Mononuclear cell (primary cell): Measurements from ENCODE around the gene CENPA. TPM values are rescaled to one million over a fixed set of nuclear protein-coding genes. Genes with fewer than 3 reads are reported as not detected.
A peak's percentile ranks its signal among the peaks of the same experiment; 100 is the strongest.
"Not testable (repeated sequence)": the region's sequence is repeated elsewhere in the genome, so short reads cannot be mapped to it uniquely, and the experiment has no call there.

Experiments
- H3K27me3 ChIP-seq: 2 replicates; pipeline ENCODE4 v1.6.0; 2011; ENCODE audit warnings: low read length, control low read depth; ENCODE audit not compliant: insufficient read depth
- H3K4me1 ChIP-seq: 2 replicates; pipeline ENCODE4 v1.5.1; 2011; ENCODE audit warnings: mild to moderate bottlenecking, low read length, control low read depth; ENCODE audit not compliant: insufficient read depth
- H3K4me3 ChIP-seq: 2 replicates; pipeline ENCODE4 v1.5.1; 2011; ENCODE audit warnings: mild to moderate bottlenecking, low read length, moderate library complexity
- H3K9me3 ChIP-seq: 2 replicates; pipeline ENCODE4 v1.5.1; 2011; ENCODE audit warnings: low read depth, mild to moderate bottlenecking, control low read depth, low read length
- total RNA-seq: library from RNA; depleted of rRNA; stranded (reverse); fragments of >200 nt; gene quantifications from one replicate; pipeline ENCODE4 v1.2.3, GENCODE V29; 2012

CENPA gene
- 0.63 TPM for total RNA-seq

GRCh38 chr2:26785431-26786206 is at the start of gene CENPA:
CENPA (plus strand) TSS chr2:26786056; CDS start chr2:26786197, 141 bp downstream.
- no peaks in the 10 kb centered on the region for H3K9me3 ChIP-seq
- no peaks in the 10 kb centered on the region for H3K27me3 ChIP-seq
- H3K4me3 ChIP-seq: peak within 1 kb of the TSS; percentile 62
- peaks cover 27% of the 10 kb centered on the region for H3K4me1 ChIP-seq

DNA sequence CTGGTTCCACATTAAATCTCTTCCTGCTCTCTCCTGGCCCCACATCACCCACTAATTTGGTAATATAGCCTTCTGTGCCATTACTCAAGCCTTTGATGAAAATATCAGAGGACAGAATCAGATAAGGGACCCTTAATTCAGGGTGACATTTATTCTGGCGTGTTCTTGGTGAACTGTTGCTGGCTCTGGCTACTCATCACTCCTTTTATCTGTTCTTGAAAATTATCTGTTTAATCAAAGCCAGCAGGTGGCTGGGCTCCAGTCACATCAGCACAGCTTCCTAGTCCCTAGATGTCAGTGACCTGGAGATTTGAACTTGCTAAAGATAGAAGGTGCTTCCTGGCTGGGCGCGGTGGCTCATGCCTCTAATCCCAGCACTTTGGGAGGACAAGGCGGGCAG is 48.6 kb upstream of the CENPA start:
- no peaks in the 10 kb centered on the region for H3K27me3 ChIP-seq
- no peak overlapping the region for H3K4me3 ChIP-seq
- no peaks in the 10 kb centered on the region for H3K4me1 ChIP-seq
- no peaks in the 10 kb centered on the region for H3K9me3 ChIP-seq

GRCh38 chr2:26738481-26738880 is 47.4 kb upstream of the CENPA start:
- no peaks in the 10 kb centered on the region for H3K27me3 ChIP-seq
- no peak overlapping the region for H3K4me3 ChIP-seq
- H3K4me1 ChIP-seq: no peaks in the 10 kb centered on the region
- no peaks in the 10 kb centered on the region for H3K9me3 ChIP-seq

GRCh38 chr2:26739514-26739913 is 46.3 kb upstream of the CENPA start:
- Histone ChIP-seq H3K27me3 (no peaks in the 10 kb centered on the region), H3K4me3 (no peak overlapping the region), H3K9me3 (no peaks in the 10 kb centered on the region), H3K4me1 (no peaks in the 10 kb centered on the region)

GRCh38 chr2:26740346-26740745 is 45.5 kb upstream of the CENPA start:
- H3K27me3 ChIP-seq: no peaks in the 10 kb centered on the region
- no peaks in the 10 kb centered on the region for H3K9me3 ChIP-seq
- no peaks in the 10 kb centered on the region for H3K4me1 ChIP-seq
- H3K4me3 ChIP-seq: no peak overlapping the region

- Histone ChIP-seq H3K4me1 (no peaks in the 10 kb centered on the region), H3K9me3 (no peaks in the 10 kb centered on the region), H3K27me3 (no peaks in the 10 kb centered on the region), H3K4me3 (no peak overlapping the region)
These were observed 45.0 kb upstream of the CENPA start for GRCh38 chr2:26740890-26741302.

GRCh38 chr2:26742048-26742770 is 43.6 kb upstream of the CENPA start:
- no peaks in the 10 kb centered on the region for H3K27me3 ChIP-seq
- no peaks in the 10 kb centered on the region for H3K4me1 ChIP-seq

DNA sequence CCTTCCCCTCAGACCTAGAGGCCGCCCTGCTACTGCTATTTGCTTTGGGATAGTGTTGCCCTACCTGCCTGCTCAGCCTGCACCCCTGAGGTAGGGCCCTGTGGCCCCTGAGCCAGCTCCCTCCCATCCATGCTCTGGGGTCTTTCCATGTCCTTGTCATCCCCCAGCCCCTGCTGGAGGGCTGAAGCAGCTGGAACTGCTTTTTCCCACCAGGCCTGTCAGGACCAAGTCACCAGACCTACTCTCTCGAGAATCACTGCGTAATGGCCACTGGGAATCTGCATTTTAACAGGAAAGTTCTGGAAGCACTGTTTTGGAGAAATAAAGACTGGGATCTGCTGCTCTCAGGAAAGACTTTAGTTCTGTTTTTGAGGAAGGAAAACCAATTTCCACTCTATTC is 42.0 kb upstream of the CENPA start:
- no peaks in the 10 kb centered on the region for H3K27me3 ChIP-seq
- no peaks in the 10 kb centered on the region for H3K9me3 ChIP-seq
- no peaks in the 10 kb centered on the region for H3K4me1 ChIP-seq
- no peak overlapping the region for H3K4me3 ChIP-seq

More at GRCh38 chr2:26742048-26742770, 43.6 kb upstream of the CENPA start:
- Histone ChIP-seq H3K9me3 (no peaks in the 10 kb centered on the region), H3K4me3 (no peak overlapping the region)

DNA sequence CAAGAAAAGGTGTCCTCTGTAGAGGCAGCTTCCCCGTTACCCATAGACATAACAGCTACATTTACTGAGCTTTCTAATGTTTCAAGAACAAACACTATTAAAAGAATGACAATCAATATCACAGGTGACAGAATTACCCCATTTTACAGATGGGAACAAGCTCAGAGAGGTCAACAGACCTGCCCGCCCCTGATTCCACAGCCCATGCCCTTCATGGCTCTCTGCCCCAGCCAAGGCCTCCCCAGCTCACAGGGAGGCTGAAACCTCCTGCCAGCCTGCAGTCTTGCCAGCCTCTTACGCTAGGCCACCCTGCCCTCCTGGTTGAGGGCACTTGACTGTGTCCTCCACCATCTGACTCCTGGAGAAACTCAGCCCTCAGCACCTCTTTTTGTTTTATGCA is 40.9 kb upstream of the CENPA start:
- H3K4me1 ChIP-seq: no peaks in the 10 kb centered on the region
- H3K9me3 ChIP-seq: no peaks in the 10 kb centered on the region
- no peaks in the 10 kb centered on the region for H3K27me3 ChIP-seq
- no peak overlapping the region for H3K4me3 ChIP-seq

GRCh38 chr2:26745609-26746327 is 40.1 kb upstream of the CENPA start:
- Histone ChIP-seq H3K4me3 (no peak overlapping the region), H3K27me3 (no peaks in the 10 kb centered on the region), H3K4me1 (no peaks in the 10 kb centered on the region), H3K9me3 (no peaks in the 10 kb centered on the region)

GRCh38 chr2:26746934-26747333 is 38.9 kb upstream of the CENPA start:
- no peaks in the 10 kb centered on the region for H3K27me3 ChIP-seq
- H3K4me3 ChIP-seq: no peak overlapping the region

GRCh38 chr2:26749787-26750420 is 36.0 kb upstream of the CENPA start:
- not testable (repeated sequence) for H3K9me3 ChIP-seq, H3K4me1 ChIP-seq, H3K4me3 ChIP-seq, H3K27me3 ChIP-seq

More at GRCh38 chr2:26746934-26747333, 38.9 kb upstream of the CENPA start:
- H3K9me3 ChIP-seq: no peaks in the 10 kb centered on the region
- H3K4me1 ChIP-seq: no peaks in the 10 kb centered on the region

DNA sequence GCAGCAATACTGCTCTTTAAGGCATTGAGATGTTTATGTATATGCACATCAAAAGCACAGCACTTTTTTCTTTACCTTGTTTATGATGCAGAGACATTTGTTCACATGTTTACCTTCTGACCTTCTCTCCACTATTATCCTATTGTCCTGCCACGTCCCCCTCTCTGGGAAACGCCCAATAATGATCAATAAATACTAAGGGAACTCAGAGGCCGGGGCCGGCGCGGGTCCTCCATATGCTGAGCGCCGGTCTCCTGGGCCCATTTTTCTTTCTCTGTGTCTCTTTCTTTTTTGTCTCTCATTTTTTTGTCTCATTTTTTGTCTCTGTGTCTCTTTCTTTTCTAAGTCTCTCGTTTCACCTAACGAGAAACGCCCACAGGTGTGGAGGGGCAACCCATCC is 35.4 kb upstream of the CENPA start:
- H3K4me3 ChIP-seq, H3K27me3 ChIP-seq, H3K4me1 ChIP-seq, H3K9me3 ChIP-seq: not testable (repeated sequence)

DNA sequence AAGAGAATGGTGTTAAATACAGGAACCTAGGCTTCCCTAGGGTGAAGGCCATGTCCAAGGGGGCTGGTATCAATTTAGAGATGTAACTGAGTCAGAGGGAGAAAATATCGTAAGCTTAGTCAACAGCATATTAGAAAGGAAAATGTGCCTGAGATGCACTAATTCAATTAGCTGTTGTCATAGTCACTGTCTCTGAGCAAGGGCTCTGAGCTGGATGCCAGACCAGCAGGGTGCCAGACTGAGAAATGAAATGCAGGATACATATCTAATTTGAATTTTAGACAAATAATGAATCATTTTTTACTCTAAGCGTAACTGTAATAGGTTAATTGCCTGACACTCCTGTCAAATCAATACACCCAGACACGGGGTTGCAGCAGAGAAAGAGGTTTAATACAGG is 33.2 kb upstream of the CENPA start:
- no peak overlapping the region for H3K4me3 ChIP-seq
- no peaks in the 10 kb centered on the region for H3K27me3 ChIP-seq
- H3K9me3 ChIP-seq: no peaks in the 10 kb centered on the region
- no peaks in the 10 kb centered on the region for H3K4me1 ChIP-seq

DNA sequence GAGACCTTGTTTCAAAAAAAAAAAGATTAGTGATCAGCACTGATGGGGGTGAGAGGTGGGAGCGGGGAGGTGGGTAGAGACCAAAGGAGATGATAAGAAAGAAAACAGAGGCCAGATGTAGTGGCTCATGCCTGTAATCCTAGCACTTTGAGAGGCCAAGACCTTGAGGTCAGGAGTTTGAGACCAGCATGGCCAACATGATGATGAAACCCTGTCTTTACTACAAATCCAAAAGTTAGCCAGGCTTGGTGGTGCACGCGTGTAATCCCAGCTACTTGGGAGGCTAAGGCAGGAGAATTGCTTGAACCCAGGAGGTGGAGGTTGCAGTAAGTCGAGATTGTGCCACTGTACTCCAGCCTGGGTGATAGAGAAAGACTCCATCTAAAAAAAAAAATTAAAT is 31.3 kb upstream of the CENPA start:
- H3K4me1 ChIP-seq: no peaks in the 10 kb centered on the region
- H3K4me3 ChIP-seq: no peak overlapping the region
- H3K9me3 ChIP-seq: no peaks in the 10 kb centered on the region
- no peaks in the 10 kb centered on the region for H3K27me3 ChIP-seq
